Pancreas (tissue), 10 donors: Measurements from ENCODE around the gene RRAGC. TPM values are rescaled to one million over a fixed set of nuclear protein-coding genes. Genes with fewer than 3 reads are reported as not detected.

Source experiments
- ATAC-seq, 4 donors: fragments of 200-7000 bp; cut with Tn5 transposase; one replicate each; pipeline versions ENCODE4 v1.8.0 to v1.9.1; 2020; ENCODE audit warnings: mild to moderate bottlenecking in 4 of 4, moderate library complexity in 4 of 4
- DNase-seq, 6 donors: peaks; one replicate each; pipeline ENCODE4 v3.0.0-alpha.2; 2020
- FAIRE-seq: peaks from 2 replicates; lab custom pipeline; 2012; peaks lifted over from hg19 to GRCh38; lab: Jason Lieb, UNC
- H3K27ac ChIP-seq, 4 donors: fragments of 200-600 bp; sonication (generic); 1 replicate in 3 of 4; 2 replicates in 1 of 4; pipeline versions ENCODE4 v1.5.0 to v1.8.0; 2020
- H3K27me3 ChIP-seq, 4 donors: fragments of 200-600 bp; one replicate each; pipeline ENCODE4 v1.8.0; 2021
- H3K36me3 ChIP-seq, 3 donors: fragments of 200-600 bp; sonication (generic) in 1 of 3; one replicate each; pipeline versions ENCODE4 v1.5.0 to v1.8.0; 2020 to 2021
- H3K4me1 ChIP-seq, 3 donors: fragments of 200-600 bp; one replicate each; pipeline ENCODE4 v1.8.0; 2021
- H3K4me3 ChIP-seq, 4 donors: fragments of 200-600 bp; sonication (generic) in 2 of 4; one replicate each; pipeline versions ENCODE4 v1.5.0 to v1.8.0; 2020 to 2021
- H3K9me3 ChIP-seq, 4 donors: fragments of 200-600 bp; one replicate each; pipeline ENCODE4 v1.8.0; 2021
- CTCF ChIP-seq, 4 donors: fragments of 200-600 bp; sonication (generic) in 3 of 4; IDR thresholded peaks; one replicate each; pipeline versions ENCODE4 v1.5.0 to v1.8.0; 2021; ENCODE audit warnings: antibody characterized with exemption in 4 of 4
- WGBS, 2 donors: extraction: QIAGEN DNeasy Blood & Tissue Kit; methylation state at CpG; one replicate each; pipeline ENCODE4 v1.1.7; 2013; 5-methylcytosine and 5-hydroxymethylcytosine counted together
- intact Hi-C, 3 donors: fragments of 100-400 bp; cut with DNase I; formaldehyde crosslinking; loops; one replicate each; pipeline versions ENCODE4 v1.11.1 to v1.14.2; 2022
- polyA plus RNA-seq, 2 donors: library from polyadenylated mRNA; stranded (reverse); fragments of 200-250 nt; gene quantifications; one replicate each; pipeline ENCODE4 v1.2.3, GENCODE V29; 2013
- total RNA-seq, 6 donors: library from RNA; stranded (reverse); fragmentation: NEBNext Ultra II Directional in 4 of 6; extraction: Animal tissue kit (Norgen Biotek cat#: 25700) in 4 of 6; gene quantifications; one replicate each; pipeline versions ENCODE4 v1.2.1 to v1.2.4, GENCODE V29; 2021 to 2023
- donor health status: healthy with polysubstance abuse.
- donor health status: DM: no; HTN: no; CAD: no; lungs with moderate emphysema.
- donor health status: DM: no; HTN: no; CAD: no.
- donor health status: control.
- donor health status: control.
- donor health status: Bipolar disorder and iron deficiency.
- donor health status: DM: yes; HTN: yes; CAD: no.
- donor health status: DM: no; HTN: no; CAD: no.
- donor health status: DM: no; HTN: no; CAD: no.
- donor health status: DM: yes; HTN: yes; CAD: no.

RRAGC gene
- total and polyA plus RNA-seq, 8 donors = 4.3 to 13.5 (median 8.2) TPM

DNA sequence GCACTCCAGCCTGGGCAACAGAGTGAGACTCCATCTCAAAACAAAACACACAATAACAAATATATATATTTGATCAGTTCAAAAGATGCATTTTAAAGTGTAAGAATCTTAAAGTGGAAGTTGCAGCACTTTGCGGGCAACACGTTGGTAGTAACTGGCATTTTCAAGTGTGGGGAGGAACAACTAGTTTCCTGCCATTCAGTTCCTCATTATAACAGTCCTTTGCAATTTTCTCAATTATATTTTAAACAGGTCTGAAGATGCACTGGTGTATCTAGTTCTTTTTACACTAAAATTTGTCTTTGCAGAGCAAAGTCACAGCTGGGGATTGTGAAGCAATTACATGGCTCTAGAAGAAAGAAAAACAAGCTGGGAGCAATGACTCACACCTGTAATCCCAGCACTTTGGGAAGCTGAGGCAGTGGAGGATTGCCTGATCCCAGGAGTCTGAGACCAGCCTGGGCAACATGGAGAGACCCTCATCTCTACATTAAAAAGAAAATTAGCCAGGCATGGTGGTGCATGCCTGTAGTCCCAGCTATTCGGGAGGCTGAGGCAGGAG lies 25.3 kb downstream of the RRAGC start:
- no peaks in the 10 kb centered on the region for H3K27me3 ChIP-seq
- intact Hi-C loops = loop anchor here in 1 of 3 donors (5.0 kb wide), 1 partner anchor 807 kb away; no protein-coding TSS in a partner anchor
- no peaks in the 10 kb centered on the region for H3K4me1 ChIP-seq
- H3K9me3 ChIP-seq = no peaks in the 10 kb centered on the region
- H3K4me3 ChIP-seq = no peak overlapping the region
- FAIRE-seq (no peak), ATAC-seq (no peak), DNase-seq (no peak)
- peaks cover 0 to 16% (median 10%) of the 10 kb centered on the region in 3 donors for H3K36me3 ChIP-seq
- TF ChIP-seq CTCF (IDR thresholded peaks at IDR 0.05) = no peak
- H3K27ac ChIP-seq = no peak overlapping the region
- 61 to 72% methylated on average over 3 of the region's 3 CpGs for WGBS, 2 donors

GRCh38 chr1:38833146-38833545 lies 26.4 kb downstream of the RRAGC start:
- no peak for ATAC-seq
- no peak overlapping the region for H3K27ac ChIP-seq
- intact Hi-C loops = loop anchor here in 1 of 3 donors (5.0 kb wide), 1 partner anchor 806 kb away; no protein-coding TSS in a partner anchor
- TF ChIP-seq CTCF (IDR thresholded peaks at IDR 0.05) = no peak
- WGBS, 2 donors = 57 to 63% methylated on average over 3 of the region's 3 CpGs
- H3K4me3 ChIP-seq = no peak overlapping the region
- no peak for FAIRE-seq
- H3K27me3 ChIP-seq = peaks cover 0 to 2% (median 0%) of the 10 kb centered on the region in 4 donors
- DNase-seq = no peak
- no peaks in the 10 kb centered on the region for H3K9me3 ChIP-seq
- no peaks in the 10 kb centered on the region for H3K4me1 ChIP-seq
- H3K36me3 ChIP-seq = peaks cover 0 to 4% (median 2%) of the 10 kb centered on the region in 3 donors

DNA sequence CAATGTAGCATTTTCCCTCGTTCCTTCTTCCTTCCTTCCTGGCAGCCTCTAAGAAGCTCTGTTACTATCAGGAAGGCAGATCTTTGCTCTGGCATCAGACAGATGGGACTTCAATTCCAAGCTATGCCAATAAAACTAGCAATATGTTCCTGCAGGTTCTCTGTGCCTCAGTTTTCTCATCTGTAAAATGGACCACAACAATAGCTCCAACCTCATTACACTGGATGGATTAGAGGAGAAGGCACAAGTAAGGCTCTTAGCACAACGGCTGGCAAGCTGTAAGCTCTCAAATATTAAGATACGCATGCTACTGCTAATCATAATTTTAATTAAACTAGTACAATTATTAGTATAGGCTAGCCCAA lies 27.2 kb downstream of the RRAGC start:
- H3K4me3 ChIP-seq = no peak overlapping the region
- TF ChIP-seq CTCF (IDR thresholded peaks at IDR 0.05) = no peak
- H3K9me3 ChIP-seq = no peaks in the 10 kb centered on the region
- 66 to 79% methylated on average over 3 of the region's 3 CpGs for WGBS, 2 donors
- H3K27ac ChIP-seq = no peak overlapping the region
- H3K4me1 ChIP-seq = no peaks in the 10 kb centered on the region
- DNase-seq (no peak), FAIRE-seq (no peak), ATAC-seq (no peak)
- peaks cover 0 to 7% (median 0%) of the 10 kb centered on the region in 4 donors for H3K27me3 ChIP-seq
- no peaks in the 10 kb centered on the region for H3K36me3 ChIP-seq
- intact Hi-C loops = loop anchor here in 1 of 3 donors (5.0 kb wide), 1 partner anchor 805 kb away; no protein-coding TSS in a partner anchor

GRCh38 chr1:38831731-38832369 lies 27.7 kb downstream of the RRAGC start:
- H3K27me3 ChIP-seq = peaks cover 0 to 7% (median 0%) of the 10 kb centered on the region in 4 donors
- no peaks in the 10 kb centered on the region for H3K9me3 ChIP-seq
- intact Hi-C loops = loop anchor here in 1 of 3 donors (5.0 kb wide), 1 partner anchor 805 kb away; no protein-coding TSS in a partner anchor
- FAIRE-seq (no peak), ATAC-seq (no peak), DNase-seq (no peak)
- WGBS, 2 donors = 60 to 77% methylated on average over 6 of the region's 6 CpGs
- H3K36me3 ChIP-seq = no peaks in the 10 kb centered on the region
- no peak for TF ChIP-seq CTCF (IDR thresholded peaks at IDR 0.05)
- H3K4me1 ChIP-seq = no peaks in the 10 kb centered on the region
- H3K27ac ChIP-seq = no peak overlapping the region
- H3K4me3 ChIP-seq = no peak overlapping the region

GRCh38 chr1:38829368-38829767 lies 30.2 kb downstream of the RRAGC start:
- 10 to 12% methylated on average over 1 of the region's 1 CpG for WGBS, 2 donors

More at GRCh38 chr1:38829368-38829767, 30.2 kb downstream of the RRAGC start:
- no peak for TF ChIP-seq CTCF (IDR thresholded peaks at IDR 0.05)
- no peak for FAIRE-seq
- Histone ChIP-seq H3K36me3 (no peaks in the 10 kb centered on the region), H3K27ac (no peak overlapping the region), H3K4me1 (no peaks in the 10 kb centered on the region), H3K4me3 (no peak overlapping the region), H3K27me3 (peaks cover 0 to 7% (median 3%) of the 10 kb centered on the region in 4 donors), H3K9me3 (no peaks in the 10 kb centered on the region)
- no peak for ATAC-seq
- intact Hi-C loops = loop anchor here in 1 of 3 donors (10.0 kb wide), 1 partner anchor 795 kb away; no protein-coding TSS in a partner anchor
- no peak for DNase-seq
